ENCODE results near the gene DDRGK1. TPM values are rescaled to one million over a fixed set of nuclear protein-coding genes. Genes with fewer than 3 reads are reported as not detected.
"Not testable (repeated sequence)": the region's sequence is repeated elsewhere in the genome, so short reads cannot be mapped to it uniquely, and the experiment has no call there.

Gene DDRGK1
- total RNA-seq, 1 experiment from 2014 or later: 21.7 TPM

DNA sequence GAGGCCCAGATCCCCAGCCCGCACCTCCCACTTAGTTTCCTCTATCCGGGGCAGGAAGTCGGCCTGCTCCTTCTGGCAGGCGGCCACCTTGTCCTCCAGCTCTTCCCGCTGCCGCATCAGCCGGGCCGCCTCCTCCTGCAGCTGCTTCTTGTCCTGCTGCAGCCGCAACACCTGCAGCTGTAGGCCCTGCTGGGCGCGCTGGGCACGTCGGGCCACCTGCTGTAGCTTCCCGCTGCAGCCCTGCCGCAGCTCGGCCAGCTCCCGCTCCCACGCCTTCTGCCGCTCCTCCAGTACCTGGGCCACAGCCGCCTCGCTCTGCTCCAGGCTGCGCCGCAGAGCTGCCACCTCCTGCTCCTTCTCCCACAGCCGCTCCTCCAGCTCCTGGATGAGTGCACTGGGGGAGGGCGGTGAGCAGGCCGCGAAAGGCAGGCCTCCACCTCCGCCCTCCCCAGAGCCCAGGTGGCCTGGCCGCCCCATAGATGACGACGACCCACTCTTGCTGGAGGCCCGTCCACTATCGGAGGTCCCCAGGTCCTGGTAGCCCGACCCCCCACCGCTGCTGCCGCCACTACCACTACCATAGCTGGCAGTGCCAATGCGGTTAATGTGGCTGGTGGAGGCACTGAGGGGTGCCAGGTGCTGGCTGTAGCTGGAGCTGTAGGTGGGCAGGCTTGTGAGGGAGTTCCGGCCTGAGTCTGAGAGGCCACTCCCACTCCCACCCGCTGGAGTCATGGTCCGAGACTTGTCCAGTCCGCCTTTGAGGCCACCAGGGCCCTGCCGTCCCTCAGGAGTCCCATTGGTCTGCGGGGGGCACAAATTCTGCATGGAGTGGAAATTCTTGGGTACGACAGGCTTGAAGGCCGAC, 38.8 kb downstream of the DDRGK1 start:
- H3K27me3 ChIP-seq: no peaks in the 10 kb centered on the region
- no peak for DNase-seq
- H3K4me3 ChIP-seq: no peak overlapping the region
- no peaks in the 10 kb centered on the region for H3K36me3 ChIP-seq
- H3K9me3 ChIP-seq: no peaks in the 10 kb centered on the region

DNA sequence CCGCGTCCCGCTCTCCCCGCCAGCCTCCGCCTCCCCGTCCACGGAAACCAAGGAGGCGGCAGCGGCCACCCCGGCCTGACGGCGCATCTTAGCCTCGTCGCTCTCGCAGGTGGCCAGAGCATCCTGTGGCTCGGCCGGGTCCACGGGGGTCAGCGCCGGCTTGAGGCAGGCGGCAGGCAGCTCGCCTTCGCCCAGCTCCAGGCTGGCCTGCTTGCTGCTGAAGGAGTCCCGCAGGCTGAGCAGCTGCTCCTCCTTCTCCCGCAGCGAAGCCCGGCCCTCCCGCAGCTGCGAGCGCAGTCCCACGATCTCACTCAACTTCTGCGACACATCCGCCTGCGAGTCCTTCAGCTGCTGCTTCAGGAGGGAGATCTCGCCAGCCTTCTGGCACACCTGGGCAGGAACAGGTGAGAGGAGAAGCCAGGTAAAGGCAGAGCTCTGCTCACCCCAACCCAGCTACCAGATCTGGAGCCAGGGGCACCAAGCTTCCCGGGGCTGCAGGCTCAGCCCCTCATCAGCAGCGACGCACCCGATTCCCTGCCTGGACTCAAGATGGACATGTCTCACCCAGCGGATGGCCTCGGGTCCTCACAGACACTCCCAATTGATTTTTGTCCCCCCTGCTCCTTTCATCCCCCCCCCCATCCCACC, 39.6 kb downstream of the DDRGK1 start:
- Histone ChIP-seq H3K36me3 (no peaks in the 10 kb centered on the region), H3K9me3 (no peaks in the 10 kb centered on the region), H3K27me3 (no peaks in the 10 kb centered on the region), H3K4me3 (no peak overlapping the region)
- no peak for DNase-seq

DNA sequence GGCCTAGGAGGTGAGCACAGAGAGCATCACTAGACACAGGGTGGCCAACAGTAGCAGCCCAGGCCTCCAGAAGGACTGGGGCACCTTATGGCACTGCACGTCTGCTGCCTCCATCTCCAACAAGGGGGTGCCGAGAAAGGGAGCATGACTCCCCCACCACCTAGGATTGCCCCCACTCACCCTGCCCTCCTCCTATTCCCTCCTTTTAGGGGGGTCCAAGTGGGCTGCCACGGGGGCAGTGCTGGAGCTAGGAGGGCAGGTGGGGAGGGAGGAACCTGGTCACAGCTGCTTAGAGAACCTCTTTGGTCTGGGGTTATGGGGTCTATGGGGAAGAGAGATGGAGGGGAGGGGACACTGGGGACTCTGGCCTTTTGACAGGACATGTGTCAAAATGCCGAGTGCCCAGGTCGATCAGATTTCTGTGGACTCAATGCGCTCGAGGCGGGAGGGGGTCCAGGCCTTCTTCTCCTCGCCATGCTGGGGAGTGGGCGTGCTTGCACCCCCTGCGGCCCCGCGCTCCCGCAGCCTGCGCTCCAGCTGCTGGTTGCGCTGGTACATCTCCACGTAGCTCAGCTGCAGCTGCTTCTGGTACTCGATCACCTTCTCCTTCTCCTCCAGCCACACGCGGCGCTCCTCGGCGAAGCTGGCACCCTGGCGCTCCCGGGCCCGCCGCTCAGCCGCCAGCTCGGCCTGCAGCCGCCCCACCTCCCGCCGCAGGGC, 40.3 kb downstream of the DDRGK1 start:
- no peak for DNase-seq

DNA sequence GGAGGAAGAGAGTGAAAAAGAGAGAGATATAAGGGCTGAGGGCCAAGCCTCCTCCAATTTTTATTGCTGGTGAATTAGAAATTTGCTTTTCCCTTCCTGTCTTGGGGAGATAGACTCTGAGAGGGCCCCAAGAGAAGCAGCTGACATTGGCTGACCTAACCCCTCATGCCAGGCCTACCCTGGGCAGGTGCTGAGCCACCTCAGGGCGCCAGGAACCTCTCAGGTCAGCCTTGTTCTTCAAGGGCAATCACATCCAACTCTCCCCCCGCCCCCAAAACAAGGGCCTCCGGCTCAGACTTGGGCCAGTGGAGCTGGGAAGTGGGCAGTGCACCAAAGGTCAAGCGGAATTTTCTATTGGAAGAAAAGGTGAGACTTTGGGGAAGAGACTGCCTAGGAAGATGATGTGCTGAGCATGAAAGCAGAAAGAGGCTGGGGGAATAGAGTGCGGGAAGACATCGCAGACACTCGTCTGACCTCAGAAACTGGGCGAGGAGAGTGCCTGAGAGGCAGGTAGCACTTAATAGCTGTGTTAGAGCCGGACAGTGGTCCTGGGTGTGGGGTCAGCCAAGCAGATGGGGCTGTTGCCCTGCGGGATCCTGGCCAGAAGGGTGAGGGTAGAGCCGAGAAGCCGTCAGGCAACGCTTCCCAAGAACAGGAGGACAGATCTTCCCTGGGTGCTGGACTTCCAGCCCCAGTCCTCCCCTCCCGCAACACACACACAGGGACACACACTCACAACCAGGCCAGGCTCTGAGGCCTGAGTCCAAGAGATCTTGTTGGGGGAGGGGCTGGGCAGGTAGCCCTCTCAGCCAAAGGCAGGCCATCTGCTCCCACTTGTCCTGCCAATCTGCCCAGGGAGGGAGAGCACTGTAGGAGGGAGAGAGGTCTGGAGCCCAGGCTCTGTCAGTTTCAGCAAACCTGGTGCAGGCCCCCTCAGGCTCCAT, 41.1 kb downstream of the DDRGK1 start:
- H3K4me3 ChIP-seq: no peak overlapping the region
- no peaks in the 10 kb centered on the region for H3K9me3 ChIP-seq
- no peak for DNase-seq
- no peaks in the 10 kb centered on the region for H3K27me3 ChIP-seq
- peaks cover 2% of the 10 kb centered on the region; the same call in 1 of the 2 replicates for H3K36me3 ChIP-seq

More for the DNA sequence above, 40.3 kb downstream of the DDRGK1 start:
- H3K9me3 ChIP-seq: no peaks in the 10 kb centered on the region
- H3K4me3 ChIP-seq: no peak overlapping the region
- H3K36me3 ChIP-seq: peaks cover 2% of the 10 kb centered on the region; the same call in 1 of the 2 replicates
- H3K27me3 ChIP-seq: no peaks in the 10 kb centered on the region

DNA sequence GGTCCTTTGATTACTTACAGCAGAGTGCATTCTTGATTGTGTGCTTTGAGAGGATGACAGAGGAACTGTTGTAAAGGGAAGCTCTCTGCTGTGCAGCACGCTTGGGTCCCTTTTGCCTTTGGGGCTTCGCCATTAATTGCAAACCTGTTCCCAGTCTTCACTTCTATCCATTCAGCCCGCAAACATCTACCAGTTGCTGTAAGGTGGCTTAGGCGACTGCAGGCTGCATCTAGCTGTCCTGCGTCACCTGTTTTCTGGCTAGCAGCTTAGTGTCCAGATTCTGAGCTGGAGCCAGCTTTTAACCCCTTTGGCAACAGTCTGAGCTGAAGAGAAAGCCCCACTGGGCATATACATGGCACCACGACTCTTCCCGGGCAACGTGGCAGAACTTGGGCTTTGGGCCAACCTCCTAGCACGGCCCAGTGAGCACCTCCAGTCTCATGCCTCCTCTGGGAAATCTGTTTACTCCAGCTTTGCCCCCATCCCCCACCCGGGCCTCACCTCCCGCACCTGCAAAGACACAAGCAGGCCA, 42.3 kb downstream of the DDRGK1 start:
- no peak overlapping the region for H3K4me3 ChIP-seq
- H3K27me3 ChIP-seq: no peaks in the 10 kb centered on the region
- no peak for DNase-seq
- peaks cover 2% of the 10 kb centered on the region; the same call in 1 of the 2 replicates for H3K36me3 ChIP-seq
- H3K9me3 ChIP-seq: no peaks in the 10 kb centered on the region

DNA sequence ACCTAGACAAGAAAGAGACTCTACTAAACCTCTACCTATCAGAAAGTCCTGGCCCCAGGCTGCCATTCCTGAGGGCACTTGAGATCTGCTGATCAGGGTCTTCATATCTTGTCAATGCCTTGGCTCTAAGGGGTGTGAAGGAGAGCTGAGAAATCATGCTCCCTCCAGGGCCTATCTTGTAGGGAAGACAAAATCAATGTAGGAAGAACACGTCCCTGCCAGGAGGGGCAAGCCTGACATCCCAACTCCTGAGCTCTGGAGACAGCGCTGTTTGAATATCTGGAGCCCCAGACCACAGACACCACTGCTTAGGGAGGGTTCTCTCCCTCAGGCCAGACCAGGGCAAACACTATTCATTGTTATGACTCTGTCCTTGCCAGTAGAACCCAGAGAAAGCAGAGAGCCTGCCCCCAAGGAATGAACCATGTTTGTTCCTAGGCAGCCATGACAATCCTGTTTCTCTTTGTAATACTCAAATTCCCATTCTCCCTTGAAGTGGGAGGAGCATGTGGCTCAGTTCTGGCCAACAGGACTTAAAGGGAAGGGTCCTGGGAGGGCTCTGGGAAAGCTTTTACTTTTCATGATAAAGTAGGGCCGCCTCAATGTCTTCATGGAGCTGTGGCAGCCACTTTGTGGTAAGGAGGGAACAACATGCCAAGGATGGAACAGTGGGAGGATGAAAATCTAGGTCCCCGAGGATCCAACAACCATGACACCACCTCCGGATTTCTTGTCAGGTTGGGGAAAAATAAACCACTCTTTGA, 43.0 kb downstream of the DDRGK1 start:
- Histone ChIP-seq H3K9me3 (no peaks in the 10 kb centered on the region), H3K4me3 (no peak overlapping the region), H3K36me3 (peaks cover 2% of the 10 kb centered on the region; the same call in 1 of the 2 replicates), H3K27me3 (no peaks in the 10 kb centered on the region)
- DNase-seq: no peak

DNA sequence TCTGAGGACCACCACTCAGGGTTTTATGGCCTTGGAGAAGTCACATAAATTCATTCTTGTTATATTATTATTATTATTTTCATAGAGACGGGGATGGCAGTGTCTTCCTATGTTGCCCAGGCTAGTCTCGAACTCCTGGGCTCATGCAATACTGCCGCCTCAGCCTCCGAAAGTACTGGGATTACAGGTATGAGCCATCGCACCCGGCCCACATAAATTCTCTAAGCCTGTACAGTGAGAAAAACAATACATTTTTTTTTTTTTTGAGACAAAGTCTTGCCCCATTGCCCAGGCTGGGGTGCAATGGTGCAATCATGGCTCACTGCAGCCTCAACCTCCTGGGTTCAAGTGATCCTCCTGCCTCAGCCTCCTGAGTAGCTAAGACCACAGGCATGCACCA, 44.1 kb downstream of the DDRGK1 start:
- no peaks in the 10 kb centered on the region for H3K27me3 ChIP-seq
- H3K36me3 ChIP-seq: peaks cover 2% of the 10 kb centered on the region; the same call in 1 of the 2 replicates
- DNase-seq: no peak
- peak overlapping the region; percentile 84 for H3K4me3 ChIP-seq
- H3K9me3 ChIP-seq: no peaks in the 10 kb centered on the region

DNA sequence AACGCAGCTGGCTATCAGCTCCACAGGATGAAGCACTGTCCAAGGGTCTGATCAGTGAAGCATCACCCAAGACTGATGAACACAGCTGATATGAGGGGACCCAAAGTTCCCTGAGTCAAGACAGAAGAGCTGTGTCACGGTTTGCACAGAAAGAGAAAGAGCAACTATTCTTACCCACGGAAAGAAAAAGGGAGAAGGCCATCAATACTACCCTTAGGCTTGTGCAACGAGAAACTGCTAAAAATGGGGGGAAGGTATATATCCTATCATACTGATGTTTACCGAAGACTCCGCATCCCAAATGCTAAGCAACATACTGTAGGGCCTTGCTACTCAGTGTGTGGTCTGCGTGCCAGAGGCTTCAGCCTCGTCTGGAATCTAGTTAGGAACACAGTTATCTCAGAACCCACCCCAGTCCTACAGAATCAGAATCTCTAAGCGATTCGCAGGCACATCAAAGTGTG, 45.5 kb downstream of the DDRGK1 start:
- Histone ChIP-seq H3K36me3 (peaks cover 2% of the 10 kb centered on the region; the same call in 1 of the 2 replicates), H3K4me3 (peak overlapping the region; percentile 84), H3K27me3 (no peaks in the 10 kb centered on the region), H3K9me3 (no peaks in the 10 kb centered on the region)
- DNase-seq: no peak

DNA sequence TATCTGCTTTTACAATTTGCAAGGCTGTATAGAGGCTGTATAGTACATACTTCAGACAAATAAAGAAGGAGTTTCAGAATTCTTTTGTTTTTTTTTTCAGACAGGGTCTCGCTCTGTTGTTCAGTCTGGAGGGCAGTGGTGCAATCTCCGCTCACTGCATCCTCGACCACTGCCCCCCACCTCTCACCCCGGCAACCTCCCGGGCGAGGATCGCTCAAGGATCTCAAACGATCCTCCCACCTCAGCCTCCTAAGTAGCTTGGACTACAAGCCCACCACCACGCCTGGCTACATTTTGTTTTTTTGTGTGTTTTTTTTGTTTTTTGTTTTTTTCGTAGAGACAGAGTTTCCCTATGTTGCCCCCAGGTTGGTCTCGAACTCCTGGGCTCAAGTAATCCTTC, 46.7 kb downstream of the DDRGK1 start:
- H3K36me3 ChIP-seq: peaks cover 2% of the 10 kb centered on the region; the same call in 1 of the 2 replicates
- H3K27me3 ChIP-seq: no peaks in the 10 kb centered on the region
- no peak for DNase-seq
- H3K4me3 ChIP-seq: no peak overlapping the region; the same call in 1 of the 2 replicates
- no peaks in the 10 kb centered on the region for H3K9me3 ChIP-seq

DNA sequence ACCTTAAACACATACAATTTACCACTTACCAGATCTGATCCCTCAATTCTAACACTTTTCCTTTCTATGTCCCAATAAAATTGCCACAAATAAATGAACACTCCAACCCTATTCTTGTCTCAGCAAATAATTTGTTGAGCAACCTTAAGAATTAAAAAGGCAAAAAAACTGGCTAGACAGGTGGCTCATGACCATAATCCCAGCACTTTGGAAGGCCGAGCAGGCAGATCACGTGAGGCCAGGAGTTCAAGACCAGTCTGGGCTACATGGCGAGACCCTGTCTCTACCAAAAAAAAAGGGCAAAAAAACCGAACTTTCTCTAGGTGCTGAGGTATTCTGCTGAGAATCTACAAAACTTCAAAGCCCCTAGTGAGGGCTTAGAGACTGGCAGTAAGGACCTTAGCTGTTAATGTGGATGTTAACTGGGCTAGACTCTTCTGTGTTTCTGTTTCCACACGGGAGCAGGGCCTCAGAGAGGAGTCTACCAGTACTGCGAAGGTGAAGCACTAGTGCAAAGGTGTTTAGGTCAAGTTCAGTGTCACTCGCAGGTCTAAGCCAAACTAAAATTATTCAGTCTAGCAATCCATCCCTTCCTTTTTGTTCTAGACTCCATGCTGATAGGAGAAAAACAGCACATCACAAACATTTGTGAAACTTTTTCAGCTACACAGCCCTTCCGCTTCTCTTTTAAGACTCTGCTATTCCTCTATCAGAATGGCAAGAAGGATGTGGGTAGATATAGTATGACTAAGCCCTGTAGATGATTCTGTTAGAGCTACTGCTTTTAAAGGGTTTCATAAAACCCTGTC, 47.5 kb downstream of the DDRGK1 start:
- H3K4me3 ChIP-seq: no peak overlapping the region
- H3K36me3 ChIP-seq: peaks cover 2% of the 10 kb centered on the region; the same call in 1 of the 2 replicates
- H3K9me3 ChIP-seq: no peaks in the 10 kb centered on the region
- no peak for DNase-seq
- H3K27me3 ChIP-seq: no peaks in the 10 kb centered on the region

DNA sequence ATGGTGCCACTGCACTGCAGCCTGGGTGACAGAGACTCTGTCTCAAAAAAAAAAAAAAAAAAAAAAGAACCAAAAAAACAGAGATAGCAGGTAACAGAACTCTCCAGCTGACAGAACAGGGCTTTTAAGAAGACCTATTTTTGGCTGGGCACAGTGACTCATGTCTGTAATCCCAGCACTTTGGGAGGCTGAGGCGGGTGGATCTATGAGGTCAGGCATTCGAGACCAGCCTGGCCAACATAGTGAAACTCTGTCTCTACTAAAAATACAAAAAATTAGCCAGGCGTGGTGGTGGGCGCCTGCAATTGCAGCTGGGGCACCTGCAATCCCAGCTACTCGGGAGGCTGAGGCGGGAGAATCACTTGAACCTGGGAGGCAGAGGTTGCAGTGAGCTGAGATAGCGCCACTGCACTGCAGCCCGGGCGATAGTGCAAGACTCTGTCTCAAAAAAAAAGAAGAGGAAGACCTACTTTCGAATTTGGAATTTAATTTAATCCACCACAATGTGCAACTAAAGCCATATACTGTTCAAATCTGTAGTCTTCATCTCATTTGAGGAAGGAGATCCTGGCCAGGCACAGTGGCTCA, 52.3 kb downstream of the DDRGK1 start:
- H3K36me3 ChIP-seq: peaks cover 12% of the 10 kb centered on the region
- not testable (repeated sequence) for H3K9me3 ChIP-seq, H3K4me3 ChIP-seq, H3K27me3 ChIP-seq
- DNase-seq: peak; percentile 43

DNA sequence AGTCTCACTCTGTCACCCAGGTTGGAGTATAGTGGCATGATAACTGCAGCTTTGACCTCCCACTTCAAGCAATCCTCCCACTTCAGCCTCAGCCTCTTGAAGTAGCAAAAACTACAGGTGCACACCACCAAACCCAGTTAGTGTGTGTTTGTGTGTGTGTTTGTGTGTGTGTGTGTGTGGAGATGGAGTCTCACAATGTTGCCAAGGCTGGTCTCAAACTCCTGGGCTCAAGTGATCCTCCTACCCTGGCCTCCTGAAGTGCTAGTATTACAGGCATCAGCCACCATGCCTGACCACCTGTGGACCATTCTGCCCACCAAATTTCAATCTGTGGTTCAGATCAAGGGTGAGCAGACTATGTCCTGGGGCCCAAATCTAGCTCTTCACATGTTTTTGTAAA, 53.6 kb downstream of the DDRGK1 start:
- Histone ChIP-seq H3K9me3 (no peaks in the 10 kb centered on the region), H3K27me3 (no peaks in the 10 kb centered on the region), H3K36me3 (peaks cover 21% of the 10 kb centered on the region), H3K4me3 (no peak overlapping the region)
- DNase-seq: no peak

DNA sequence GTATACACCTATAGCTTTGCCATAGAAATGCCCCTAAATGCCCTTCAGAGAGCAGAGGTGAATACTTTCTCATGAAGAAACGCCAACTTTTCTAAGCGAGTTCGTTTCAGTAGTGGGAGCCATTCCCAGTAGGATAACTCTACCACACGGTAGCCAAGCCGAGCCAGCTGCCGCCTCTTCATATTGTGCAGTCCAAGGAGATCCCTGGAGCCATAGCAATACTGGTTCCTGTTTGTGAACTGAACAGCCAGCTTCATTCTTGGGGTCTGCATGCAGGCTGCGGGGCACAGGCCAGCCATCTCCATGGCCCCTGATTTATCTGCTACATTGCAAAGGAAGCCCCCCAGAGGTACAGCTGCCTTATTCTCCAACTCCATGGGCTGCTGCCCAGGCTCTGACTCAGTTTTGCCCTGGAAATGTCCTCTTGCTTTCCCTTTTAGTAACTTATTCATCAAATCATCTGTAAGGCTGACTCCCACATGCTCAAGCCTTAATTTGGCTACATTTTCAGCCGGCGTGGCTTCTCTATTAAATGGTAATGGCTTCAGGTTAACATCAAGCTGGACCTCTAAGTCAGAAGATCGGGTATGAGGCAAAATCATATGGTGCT, 57.6 kb downstream of the DDRGK1 start:
- Histone ChIP-seq H3K9me3 (no peaks in the 10 kb centered on the region), H3K4me3 (no peak overlapping the region), H3K27me3 (no peaks in the 10 kb centered on the region), H3K36me3 (peaks cover 21% of the 10 kb centered on the region)
- no peak for DNase-seq

DNA sequence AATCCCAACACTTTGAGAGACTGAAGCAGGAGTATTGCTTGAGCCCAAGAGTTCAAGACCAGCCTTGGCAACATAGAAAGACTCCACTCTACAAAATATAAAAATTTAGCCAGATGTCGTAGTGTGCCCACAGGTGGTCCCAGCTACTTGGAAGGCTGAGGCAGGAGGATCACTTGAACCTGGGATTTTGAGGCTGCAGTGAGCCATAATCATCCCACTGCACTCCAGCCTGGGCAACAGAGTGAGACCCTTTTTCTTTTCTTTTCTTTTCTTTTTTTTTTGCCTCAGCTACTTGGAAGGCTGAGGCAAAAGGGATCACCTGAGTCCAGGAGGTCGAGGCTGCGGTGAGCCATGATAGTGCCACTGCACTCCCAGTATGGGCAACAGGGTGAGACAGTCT, 62.7 kb downstream of the DDRGK1 start:
- Histone ChIP-seq H3K4me3 (no peak overlapping the region), H3K27me3 (no peaks in the 10 kb centered on the region), H3K36me3 (peaks cover 4% of the 10 kb centered on the region), H3K9me3 (no peaks in the 10 kb centered on the region)
- no peak for DNase-seq

Measured in MG63 (cell line).